Measurements from ENCODE around the gene EME1.

GRCh38 chr17:50386510-50386909, 13.5 kb downstream of the EME1 start:
- no peak for TF ChIP-seq POLR2AphosphoS5 (IDR thresholded peaks at IDR 0.05)
- no peak for TF ChIP-seq CTCF (IDR thresholded peaks at IDR 0.05)
- TF ChIP-seq POLR2A (IDR thresholded peaks at IDR 0.05): no peak

All from prostate gland (tissue), 2 donors.